Trophoblast cell (in vitro differentiated cells and primary cell): ENCODE results near the gene SNX24.

ENCODE experiments used
- DNase-seq, 2 donors: peaks; one replicate each; pipeline ENCODE4 v3.0.0-alpha.2; 2016
- H2AFZ ChIP-seq: 2 replicates; pipeline ENCODE4 v1.6.1; 2013; ENCODE audit warnings: low read length, moderate library complexity, mild to moderate bottlenecking; ENCODE audit not compliant: insufficient read depth, poor library complexity
- H2AK5ac ChIP-seq: 2 replicates; pipeline ENCODE4 v1.6.1; 2013; ENCODE audit warnings: mild to moderate bottlenecking, low read length
- H2BK120ac ChIP-seq: 2 replicates; pipeline ENCODE4 v1.6.1; 2013; ENCODE audit warnings: low read length, mild to moderate bottlenecking, moderate library complexity; ENCODE audit not compliant: insufficient read depth, poor library complexity
- H2BK12ac ChIP-seq: 2 replicates; pipeline ENCODE4 v1.6.1; 2013; ENCODE audit warnings: mild to moderate bottlenecking, low read length, moderate library complexity
- H2BK5ac ChIP-seq: 2 replicates; pipeline ENCODE4 v1.6.1; 2013; ENCODE audit warnings: low read length, low read depth, moderate library complexity, mild to moderate bottlenecking; ENCODE audit not compliant: poor library complexity
- H3K14ac ChIP-seq: 2 replicates; pipeline ENCODE4 v1.6.1; 2013; ENCODE audit warnings: mild to moderate bottlenecking, low read length
- H3K18ac ChIP-seq: 2 replicates; pipeline ENCODE4 v1.6.1; 2013; ENCODE audit warnings: mild to moderate bottlenecking, low read length
- H3K23ac ChIP-seq: 2 replicates; pipeline ENCODE4 v1.6.1; 2013; ENCODE audit warnings: low read length
- H3K27ac ChIP-seq: 2 replicates; pipeline ENCODE4 v1.5.1; 2013; ENCODE audit warnings: low read depth, mild to moderate bottlenecking, inconsistent platforms, low read length, moderate library complexity
- H3K27me3 ChIP-seq: 2 replicates; pipeline ENCODE4 v1.6.1; 2013; ENCODE audit warnings: inconsistent platforms, mild to moderate bottlenecking, low read length, moderate library complexity; ENCODE audit not compliant: insufficient read depth
- H3K36me3 ChIP-seq, 2 experiments: 1 replicate in 1 of 2; 2 replicates in 1 of 2; pipeline ENCODE4 v1.6.1; 2013; ENCODE audit warnings: low read length in 2 of 2, mild to moderate bottlenecking in 2 of 2, moderate library complexity in 1 of 2; ENCODE audit not compliant: insufficient read depth in 2 of 2, control insufficient read depth in 1 of 2
- H3K4ac ChIP-seq: 2 replicates; pipeline ENCODE4 v1.6.1; 2013; ENCODE audit warnings: low read depth, mild to moderate bottlenecking, low read length, moderate library complexity
- H3K4me1 ChIP-seq, 2 experiments: 1 replicate in 1 of 2; 2 replicates in 1 of 2; pipeline ENCODE4 v1.6.1; 2013; ENCODE audit warnings: low read length in 2 of 2, mild to moderate bottlenecking in 2 of 2, moderate library complexity in 1 of 2; ENCODE audit not compliant: insufficient read depth in 2 of 2, control insufficient read depth in 1 of 2
- H3K4me2 ChIP-seq: 2 replicates; pipeline ENCODE4 v1.6.1; 2013; ENCODE audit warnings: inconsistent platforms, mild to moderate bottlenecking, low read length, moderate library complexity
- H3K4me3 ChIP-seq: 2 replicates; pipeline ENCODE4 v1.5.1; 2013; ENCODE audit warnings: mild to moderate bottlenecking, low read depth, low read length, inconsistent platforms
- H3K79me1 ChIP-seq: one replicate; pipeline ENCODE4 v1.6.1; 2013; ENCODE audit warnings: low read length
- H3K79me2 ChIP-seq: 2 replicates; pipeline ENCODE4 v1.6.1; 2013; ENCODE audit warnings: low read length, mild to moderate bottlenecking; ENCODE audit not compliant: control insufficient read depth, insufficient read depth, poor library complexity
- H3K9ac ChIP-seq: 2 replicates; pipeline ENCODE4 v1.6.1; 2013; ENCODE audit warnings: mild to moderate bottlenecking, low read length
- H3K9me3 ChIP-seq: 2 replicates; pipeline ENCODE4 v1.6.1; 2013; ENCODE audit warnings: low read depth, mild to moderate bottlenecking, control low read depth, inconsistent platforms, low read length; ENCODE audit not compliant: insufficient read depth
- H4K12ac ChIP-seq: 2 replicates; pipeline ENCODE4 v1.6.1; 2013; ENCODE audit warnings: low read depth, mild to moderate bottlenecking, low read length, moderate library complexity
- H4K8ac ChIP-seq: 2 replicates; pipeline ENCODE4 v1.6.1; 2013; ENCODE audit warnings: low read depth, mild to moderate bottlenecking, low read length, moderate library complexity
- H4K91ac ChIP-seq: one replicate; pipeline ENCODE4 v1.6.1; 2013; ENCODE audit warnings: low read depth, mild to moderate bottlenecking, low read length, moderate library complexity
- WGBS: extraction: QIAGEN DNeasy Blood & Tissue Kit; methylation state at CpG from one replicate; pipeline ENCODE4 v1.1.7; 2013; ENCODE audit warnings: missing lambda C conversion rate; ENCODE audit not compliant: insufficient read length, insufficient coverage; ENCODE audit errors: extremely low coverage; 5-methylcytosine and 5-hydroxymethylcytosine counted together

SNX24 gene

DNA sequence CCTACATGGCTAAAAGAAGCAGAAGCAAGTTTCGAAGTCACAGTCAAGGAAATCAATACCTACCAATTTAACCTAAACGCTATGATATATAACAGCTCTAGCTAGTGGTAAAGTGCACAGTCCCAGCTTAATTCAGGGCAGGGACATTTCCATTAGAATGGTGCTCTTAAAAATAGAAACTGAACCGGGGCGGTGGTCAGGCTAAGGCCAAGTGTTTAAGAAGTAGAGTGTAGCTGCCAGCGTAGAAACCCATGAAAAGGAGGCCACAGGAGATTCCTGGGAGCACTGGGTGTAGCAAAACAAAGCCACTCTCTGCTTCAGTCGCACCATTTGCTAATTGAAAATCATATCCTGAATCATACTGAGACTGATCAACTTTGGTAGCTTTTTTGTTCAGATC, 162.3 kb downstream of the SNX24 start:
- Histone ChIP-seq H3K9ac (no peak overlapping the region), H3K79me1 (peaks cover 2% of the 10 kb centered on the region), H2BK12ac (no peak overlapping the region), H3K27ac (no peak overlapping the region), H4K12ac (no peak overlapping the region), H4K91ac (no peak overlapping the region), H3K18ac (no peak overlapping the region), H2AFZ (no peak overlapping the region), H3K4me2 (no peak overlapping the region), H3K4me3 (no peak overlapping the region), H3K36me3 (peaks cover 0 to 9% of the 10 kb centered on the region in 2 experiments), H3K27me3 (no peaks in the 10 kb centered on the region), H3K79me2 (no peaks in the 10 kb centered on the region), H3K23ac (no peak overlapping the region), H2AK5ac (no peak overlapping the region), H2BK120ac (no peak overlapping the region), H3K9me3 (no peaks in the 10 kb centered on the region), H3K14ac (no peak overlapping the region), H2BK5ac (no peak overlapping the region), H4K8ac (no peak overlapping the region), H3K4ac (no peak overlapping the region), H3K4me1 (peaks cover 3 to 4% of the 10 kb centered on the region in 2 experiments)
- DNase-seq, result no peak
- WGBS, result no CpG with 5 or more reads among the region's 6 CpGs

DNA sequence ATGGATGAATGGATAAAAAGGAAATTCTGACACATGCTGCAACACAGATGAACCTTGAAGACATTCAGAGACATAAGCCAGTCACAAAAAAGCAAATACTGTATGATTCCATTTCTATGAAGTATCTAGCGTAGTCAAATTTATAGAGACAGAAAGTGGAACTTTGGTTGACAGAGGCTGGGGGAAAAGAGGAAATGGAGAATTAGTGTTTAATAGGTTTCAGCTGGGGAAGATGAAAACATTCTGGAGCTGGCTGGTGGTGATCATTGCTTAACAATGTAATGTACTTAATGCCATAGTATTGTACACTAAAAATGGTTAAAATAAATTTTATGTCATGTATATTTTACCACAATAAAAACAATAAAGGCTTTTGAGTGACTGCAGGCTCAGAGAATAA, 166.9 kb downstream of the SNX24 start:
- H3K23ac ChIP-seq, result no peak overlapping the region
- no peak overlapping the region for H2AK5ac ChIP-seq
- H3K14ac ChIP-seq, result no peak overlapping the region
- H3K79me1 ChIP-seq, result no peaks in the 10 kb centered on the region
- H3K27me3 ChIP-seq, result no peaks in the 10 kb centered on the region
- H3K4me1 ChIP-seq, result peaks cover 0 to under 1% of the 10 kb centered on the region in 2 experiments
- no CpG with 5 or more reads among the region's 1 CpG for WGBS
- H3K4me2 ChIP-seq, result no peak overlapping the region
- H3K4me3 ChIP-seq, result no peak overlapping the region
- no peak overlapping the region for H2AFZ ChIP-seq
- H3K27ac ChIP-seq, result no peak overlapping the region
- no peak overlapping the region for H4K8ac ChIP-seq
- no peak overlapping the region for H2BK120ac ChIP-seq
- H2BK12ac ChIP-seq, result no peak overlapping the region
- H3K79me2 ChIP-seq, result no peaks in the 10 kb centered on the region
- no peak overlapping the region for H3K4ac ChIP-seq
- no peak overlapping the region for H3K9ac ChIP-seq
- no peak overlapping the region for H3K18ac ChIP-seq
- H4K12ac ChIP-seq, result no peak overlapping the region
- no peak overlapping the region for H2BK5ac ChIP-seq
- DNase-seq, result no peak
- H4K91ac ChIP-seq, result no peak overlapping the region
- H3K36me3 ChIP-seq, result peaks cover 0 to 5% of the 10 kb centered on the region in 2 experiments
- no peaks in the 10 kb centered on the region for H3K9me3 ChIP-seq

DNA sequence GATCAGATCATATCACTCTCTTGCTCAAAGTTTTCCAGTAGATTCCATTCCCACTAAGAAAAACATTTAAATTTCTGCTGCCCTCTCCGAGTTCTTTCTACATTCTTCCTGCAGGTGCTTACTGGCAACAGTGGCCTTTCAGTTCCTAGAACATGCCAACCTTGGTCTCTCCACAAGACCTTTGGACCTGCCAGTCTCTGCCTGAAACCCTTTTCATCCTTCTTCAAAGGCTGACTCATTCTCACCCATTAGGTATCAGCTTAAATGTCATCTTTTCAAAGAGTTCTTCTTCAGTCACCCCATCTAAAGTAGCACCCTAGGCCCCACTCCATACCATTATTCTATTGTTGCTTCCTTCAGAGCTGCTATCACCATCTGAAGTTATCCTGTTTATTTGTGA, 169.3 kb downstream of the SNX24 start:
- no peaks in the 10 kb centered on the region for H3K79me2 ChIP-seq

DNA sequence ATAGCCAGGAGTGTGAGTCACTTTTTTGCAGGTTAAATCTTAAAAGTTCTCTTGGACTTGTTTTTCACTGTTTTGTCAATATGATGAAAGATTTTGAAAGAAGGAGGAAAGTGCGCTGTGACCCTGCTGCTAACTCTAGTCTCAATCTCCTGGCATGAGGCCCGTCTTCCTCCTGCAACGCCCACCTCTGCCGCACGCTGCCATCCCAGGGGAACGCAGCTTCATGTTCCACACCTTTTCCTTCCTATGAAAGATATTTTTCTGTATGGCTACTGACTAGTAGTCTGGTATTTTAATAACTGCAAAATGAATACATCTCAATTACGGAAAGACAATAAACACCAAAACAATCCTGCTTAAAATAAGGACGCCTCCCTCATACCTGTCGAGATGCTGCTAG, 182.8 kb downstream of the SNX24 start:
- no peak overlapping the region for H3K14ac ChIP-seq
- no peak overlapping the region for H2BK120ac ChIP-seq
- H3K23ac ChIP-seq, result no peak overlapping the region
- no peak overlapping the region for H3K9ac ChIP-seq
- no peak overlapping the region for H3K27ac ChIP-seq
- no peaks in the 10 kb centered on the region for H3K9me3 ChIP-seq
- no peak overlapping the region for H2BK5ac ChIP-seq
- no peaks in the 10 kb centered on the region for H3K27me3 ChIP-seq
- peaks cover 4 to 9% of the 10 kb centered on the region in 2 experiments for H3K36me3 ChIP-seq
- no peak overlapping the region for H3K4me3 ChIP-seq
- H3K79me1 ChIP-seq, result no peaks in the 10 kb centered on the region
- H4K8ac ChIP-seq, result no peak overlapping the region
- H3K4me2 ChIP-seq, result no peak overlapping the region
- H3K18ac ChIP-seq, result no peak overlapping the region
- no peaks in the 10 kb centered on the region for H3K79me2 ChIP-seq
- H2AK5ac ChIP-seq, result no peak overlapping the region
- no peak for DNase-seq
- no peak overlapping the region for H4K91ac ChIP-seq
- whole genome bisulfite sequencing, result no CpG with 5 or more reads among the region's 9 CpGs
- H2AFZ ChIP-seq, result no peak overlapping the region
- no peaks in the 10 kb centered on the region for H3K4me1 ChIP-seq
- H2BK12ac ChIP-seq, result no peak overlapping the region
- no peak overlapping the region for H3K4ac ChIP-seq
- H4K12ac ChIP-seq, result no peak overlapping the region

More for the DNA sequence above, 169.3 kb downstream of the SNX24 start:
- Histone ChIP-seq H4K91ac (no peak overlapping the region), H3K4me1 (no peaks in the 10 kb centered on the region), H2AFZ (no peak overlapping the region), H3K79me1 (no peaks in the 10 kb centered on the region), H3K27me3 (no peaks in the 10 kb centered on the region), H3K18ac (no peak overlapping the region), H4K8ac (no peak overlapping the region), H3K27ac (no peak overlapping the region), H3K4ac (no peak overlapping the region), H3K36me3 (peaks cover 0 to 4% of the 10 kb centered on the region in 2 experiments), H3K23ac (no peak overlapping the region), H2BK5ac (no peak overlapping the region), H3K4me3 (no peak overlapping the region), H3K9me3 (no peaks in the 10 kb centered on the region), H4K12ac (no peak overlapping the region), H2BK120ac (no peak overlapping the region), H2AK5ac (no peak overlapping the region), H3K4me2 (no peak overlapping the region), H3K14ac (no peak overlapping the region), H3K9ac (no peak overlapping the region), H2BK12ac (no peak overlapping the region)
- whole genome bisulfite sequencing, result no CpG with 5 or more reads among the region's 1 CpG
- DNase-seq, result no peak
